CD4-positive, alpha-beta T cell treated with Interleukin-15 for 4 hours (primary cell): ENCODE measurements around the gene PLA2G10.
"Not testable (repeated sequence)": the region's sequence is repeated elsewhere in the genome, so short reads cannot be mapped to it uniquely, and the experiment has no call there.

Experiments used
- DNase-seq: peaks from one replicate; pipeline ENCODE4 v3.0.0-alpha.2; 2020; ENCODE audit warnings: low spot score

Gene PLA2G10

DNA sequence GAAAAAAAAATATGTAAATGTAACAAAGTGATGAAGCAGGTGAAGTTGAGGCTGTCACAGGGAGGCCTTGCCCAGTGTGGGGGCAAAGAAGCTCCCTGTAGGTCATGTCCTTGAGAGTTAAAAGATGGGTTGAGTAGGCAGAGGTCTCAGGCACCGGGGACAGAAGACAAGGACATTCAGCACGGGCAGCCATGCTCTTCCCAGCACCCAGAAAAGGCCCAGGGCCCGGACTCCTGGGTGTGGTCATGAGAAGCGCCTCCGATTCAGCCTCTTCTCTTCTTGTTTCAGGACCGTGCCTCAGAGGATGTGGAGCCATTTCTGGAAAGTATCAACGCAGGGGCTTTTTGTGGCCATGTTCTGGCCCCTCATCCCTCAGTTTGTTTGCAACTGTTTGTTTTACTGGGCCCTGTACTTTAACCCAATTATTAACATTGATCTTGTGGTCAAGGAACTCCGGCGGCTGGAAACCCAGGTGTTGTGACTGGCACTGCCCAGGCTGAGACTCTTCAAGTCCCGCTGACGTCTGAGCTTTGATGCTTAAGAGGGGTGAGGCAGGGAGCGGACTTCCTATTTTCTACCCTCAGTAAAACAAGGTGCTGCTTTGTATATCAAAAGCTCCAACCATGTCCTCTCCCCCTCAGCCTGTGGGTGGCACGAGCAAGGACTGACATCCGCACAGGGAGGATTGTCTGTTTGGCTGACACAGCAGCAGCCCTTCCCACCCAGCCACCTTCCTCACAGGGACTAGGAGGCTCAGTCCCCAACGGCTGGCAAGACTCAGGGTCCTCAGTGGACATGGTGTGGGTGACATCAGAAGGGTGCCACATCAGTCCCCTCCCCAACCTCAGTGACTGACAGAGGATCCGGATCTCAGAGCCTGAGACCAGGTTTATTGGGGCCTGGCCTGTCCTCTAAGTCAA lies 26.5 kb downstream of the PLA2G10 start:
- no peak for DNase-seq

DNA sequence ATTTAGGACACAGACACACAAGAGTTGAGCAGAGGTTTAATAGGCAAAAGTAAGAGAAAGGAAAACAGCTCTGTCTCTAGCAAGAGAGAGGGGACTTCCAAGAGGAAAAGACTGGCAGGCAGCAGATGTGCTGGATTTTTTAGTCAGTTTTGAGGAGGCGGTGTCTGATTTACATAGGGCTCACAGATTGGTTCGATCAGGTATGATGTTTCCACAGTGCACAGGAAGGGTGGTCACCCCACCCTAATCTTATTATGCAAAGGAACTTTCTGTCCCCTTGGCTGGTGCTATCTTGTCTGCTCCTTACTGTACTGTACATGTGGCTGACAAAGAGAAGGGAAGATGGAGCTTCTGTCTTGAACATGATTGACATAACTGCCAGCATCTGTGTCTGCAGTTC lies 36.0 kb downstream of the PLA2G10 start:
- DNase-seq, result no peak

DNA sequence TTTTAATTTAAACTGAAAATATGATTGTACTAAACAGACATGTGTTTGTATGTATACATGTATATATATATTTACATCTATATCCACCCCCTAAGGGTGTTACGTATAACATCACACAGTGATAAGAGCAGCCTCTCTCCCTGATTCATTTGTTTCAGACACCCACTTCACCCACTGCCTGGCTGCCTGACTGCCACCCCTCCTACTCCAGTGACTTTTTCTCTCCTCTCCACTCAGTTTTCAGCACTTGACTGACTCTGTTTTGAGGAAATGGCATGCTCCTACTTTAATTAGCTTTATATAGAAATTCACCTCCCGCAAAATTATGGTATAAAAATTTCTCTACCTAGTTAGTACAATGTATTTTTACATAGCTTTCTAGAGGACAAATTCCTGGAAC lies 41.4 kb downstream of the PLA2G10 start:
- DNase-seq, result no peak

DNA sequence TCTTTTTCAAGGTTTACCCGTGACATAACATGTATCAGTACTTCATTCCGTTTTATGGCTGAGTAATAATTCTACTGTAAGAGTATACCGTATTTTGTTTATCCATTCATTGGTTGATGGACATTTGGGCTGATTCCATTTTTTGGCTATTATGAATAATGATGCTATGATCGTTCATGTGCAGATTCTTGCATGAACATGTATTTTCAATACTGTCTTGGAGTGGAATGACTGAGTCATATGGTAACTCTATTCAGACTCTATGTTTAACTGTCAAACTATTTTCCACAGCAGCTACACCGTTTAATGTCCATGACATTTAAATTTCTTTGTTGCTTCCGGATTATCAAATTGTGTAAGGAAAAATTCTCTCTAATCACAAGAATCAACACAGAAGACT lies 43.5 kb downstream of the PLA2G10 start:
- no peak for DNase-seq

DNA sequence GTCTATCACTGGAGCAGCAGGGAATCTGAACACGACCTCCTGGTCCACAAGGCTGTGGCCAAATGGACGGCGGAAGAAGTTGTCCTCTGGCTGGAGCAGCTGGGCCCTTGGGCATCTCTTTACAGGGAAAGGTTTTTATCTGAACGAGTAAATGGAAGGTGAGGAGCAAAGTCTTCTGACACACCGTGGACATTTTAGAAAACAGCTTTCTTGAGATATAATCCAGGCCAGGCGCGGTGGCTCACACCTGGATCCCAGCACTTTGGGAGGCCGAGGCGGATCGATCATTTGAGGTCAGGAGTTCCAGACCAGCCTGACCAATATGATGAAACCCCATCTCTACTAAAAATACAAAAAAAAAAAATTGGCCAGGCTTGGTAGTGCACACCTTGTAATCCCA lies 44.3 kb downstream of the PLA2G10 start:
- no peak for DNase-seq

DNA sequence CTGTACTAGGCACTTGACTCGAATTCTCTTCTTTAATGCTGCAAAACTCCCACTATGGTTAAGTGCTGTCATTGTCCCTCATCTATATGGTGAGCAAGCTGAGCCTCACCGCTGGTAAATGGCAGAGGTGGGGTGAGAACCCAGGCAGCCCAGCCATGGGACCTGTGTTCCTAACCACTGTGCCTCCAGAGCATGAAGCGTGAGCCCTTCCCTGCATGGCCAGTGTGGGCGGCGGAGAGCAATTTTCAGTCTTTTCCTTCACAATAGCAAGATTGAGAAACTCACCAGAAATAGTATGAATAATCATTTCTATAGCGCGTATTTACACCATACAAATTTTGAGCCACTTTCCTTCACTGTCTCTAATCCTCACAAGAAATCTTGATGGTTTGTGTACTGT lies 52.2 kb downstream of the PLA2G10 start:
- no peak for DNase-seq

DNA sequence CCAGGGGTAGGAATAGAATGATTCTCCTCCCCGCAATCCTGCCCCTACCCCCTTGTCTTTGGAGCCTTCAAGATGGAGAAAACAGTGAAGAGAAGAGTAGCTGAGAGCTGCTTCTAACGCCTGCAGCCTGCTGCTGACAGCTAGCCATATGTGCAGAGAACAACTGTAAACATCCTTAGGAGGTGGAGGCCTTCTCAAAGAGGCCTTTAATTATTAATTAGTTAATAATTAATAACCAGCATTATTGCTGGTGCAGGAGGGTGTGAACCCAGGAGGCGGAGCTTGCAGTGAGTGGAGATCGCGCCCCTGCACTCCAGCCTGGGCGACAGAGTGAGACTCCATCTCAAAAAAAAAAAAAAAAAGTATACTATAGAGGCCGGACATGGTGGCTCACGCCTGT lies 52.9 kb downstream of the PLA2G10 start:
- DNase-seq, result no peak

DNA sequence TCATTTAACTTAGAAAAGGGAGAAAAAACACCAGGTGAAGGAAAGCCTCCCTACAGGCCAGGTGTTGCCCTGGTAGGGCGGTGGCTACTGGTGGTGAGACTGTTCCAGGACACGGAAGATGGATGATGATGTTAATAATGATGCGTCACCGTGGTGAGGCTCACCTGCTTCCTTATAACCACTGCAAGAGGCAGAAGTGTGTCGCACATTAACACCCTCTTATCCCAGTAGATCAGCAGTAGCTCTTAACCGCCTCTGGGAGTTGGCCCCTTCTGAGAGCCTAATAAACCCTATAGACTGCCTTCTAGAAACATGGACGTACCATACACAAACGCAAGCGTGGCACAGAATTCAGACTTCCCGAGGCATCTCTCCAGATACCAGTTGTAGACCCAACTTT lies 53.6 kb downstream of the PLA2G10 start:
- no peak for DNase-seq

DNA sequence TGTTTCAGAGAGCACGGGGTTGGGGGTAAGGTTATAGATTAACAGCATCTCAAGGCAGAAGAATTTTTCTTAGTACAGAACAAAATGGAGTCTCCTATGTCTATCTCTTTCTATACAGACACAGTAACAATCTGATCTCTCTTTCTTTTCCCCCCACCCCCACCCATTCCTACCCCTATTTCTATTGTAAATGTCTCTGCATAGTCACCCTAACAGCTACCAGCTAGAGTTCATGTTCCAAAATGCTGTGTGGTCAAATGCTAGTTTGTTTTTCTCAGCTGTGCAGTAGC lies 57.2 kb downstream of the PLA2G10 start:
- DNase-seq, result not testable (repeated sequence)

DNA sequence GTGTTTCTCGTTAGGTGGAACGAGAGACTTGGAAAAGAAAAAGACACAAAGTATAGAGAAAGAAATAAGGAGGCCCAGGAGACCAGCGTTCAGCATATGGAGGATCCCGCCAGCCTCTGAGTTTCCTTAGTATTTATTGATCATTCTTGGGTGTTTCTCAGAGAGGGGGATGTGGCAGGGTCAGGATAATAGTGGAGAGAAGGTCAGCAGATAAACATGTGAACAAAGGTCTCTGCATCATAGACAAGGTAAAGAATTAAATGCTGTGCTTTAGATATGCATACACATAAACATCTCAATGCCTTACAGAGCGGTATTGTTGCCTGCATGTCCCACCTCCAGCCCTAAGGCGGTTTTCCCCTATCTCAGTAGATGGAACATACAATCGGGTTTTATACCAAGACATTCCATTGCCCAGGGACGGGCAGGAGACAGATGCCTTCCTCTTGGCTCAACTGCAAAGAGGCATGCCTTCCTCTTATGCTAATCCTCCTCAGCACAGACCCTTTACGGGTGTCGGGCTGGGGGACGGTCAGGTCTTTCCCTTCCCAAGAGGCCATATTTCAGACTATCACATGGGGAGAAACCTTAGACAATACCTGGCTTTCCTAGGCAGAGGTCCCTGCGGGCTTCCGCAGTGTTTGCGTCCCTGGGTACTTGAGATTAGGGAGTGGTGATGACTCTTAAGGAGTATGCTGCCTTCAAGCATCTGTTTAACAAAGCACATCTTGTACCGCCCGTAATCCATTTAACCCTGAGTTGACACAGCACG lies 57.7 kb downstream of the PLA2G10 start:
- not testable (repeated sequence) for DNase-seq

DNA sequence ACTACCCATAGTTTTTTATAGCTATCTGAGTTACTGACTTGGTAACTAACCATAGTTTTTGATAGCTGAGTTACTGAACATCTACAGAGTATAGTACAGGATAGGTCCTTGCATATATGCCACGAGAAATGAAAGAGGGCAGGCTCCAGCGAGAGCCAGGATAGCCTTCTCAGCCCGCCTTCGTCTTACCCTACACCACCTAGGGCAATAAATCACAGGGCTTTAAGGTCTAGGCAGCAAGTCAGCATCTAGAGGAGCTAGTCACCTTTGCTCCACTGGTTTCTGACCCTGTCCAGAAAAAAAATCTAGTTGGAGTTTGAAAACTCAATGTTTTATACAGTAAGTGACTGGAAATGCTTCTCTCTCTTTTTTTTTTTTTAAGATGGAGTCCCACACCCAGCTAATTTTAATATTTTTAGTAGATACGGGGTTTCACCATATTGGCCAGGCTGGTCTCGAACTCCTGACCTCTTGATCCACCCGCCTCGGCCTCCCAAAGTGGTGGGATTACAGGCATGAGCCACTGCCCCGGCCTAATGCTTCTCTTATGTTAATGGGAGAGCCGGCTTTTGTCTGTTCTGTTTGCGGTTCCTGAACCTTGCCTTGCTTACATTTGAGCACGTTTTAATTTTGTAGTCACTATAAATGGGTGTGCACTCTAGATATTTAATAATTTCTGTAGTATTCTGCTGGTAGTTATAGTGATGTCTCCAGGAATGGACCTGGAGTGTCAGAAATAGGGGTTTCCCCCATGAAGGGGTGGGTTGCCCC lies 58.5 kb downstream of the PLA2G10 start:
- DNase-seq, result no peak

DNA sequence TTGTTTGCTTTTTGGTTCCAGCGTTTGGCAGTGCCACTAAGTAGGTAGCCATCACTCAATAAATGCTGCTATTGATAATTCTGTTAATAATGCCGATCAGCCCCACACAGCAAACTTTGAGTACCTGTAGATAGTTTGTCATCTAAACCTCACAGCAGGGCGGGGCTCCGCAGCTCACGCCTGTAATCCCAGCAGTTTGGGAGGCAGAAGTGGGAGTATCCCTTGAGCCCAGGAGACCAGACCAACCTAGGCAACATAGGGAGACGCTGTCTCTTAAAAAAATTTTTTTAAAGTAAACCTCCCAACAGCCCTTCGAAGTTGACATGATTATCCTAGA lies 59.8 kb downstream of the PLA2G10 start:
- no peak for DNase-seq

DNA sequence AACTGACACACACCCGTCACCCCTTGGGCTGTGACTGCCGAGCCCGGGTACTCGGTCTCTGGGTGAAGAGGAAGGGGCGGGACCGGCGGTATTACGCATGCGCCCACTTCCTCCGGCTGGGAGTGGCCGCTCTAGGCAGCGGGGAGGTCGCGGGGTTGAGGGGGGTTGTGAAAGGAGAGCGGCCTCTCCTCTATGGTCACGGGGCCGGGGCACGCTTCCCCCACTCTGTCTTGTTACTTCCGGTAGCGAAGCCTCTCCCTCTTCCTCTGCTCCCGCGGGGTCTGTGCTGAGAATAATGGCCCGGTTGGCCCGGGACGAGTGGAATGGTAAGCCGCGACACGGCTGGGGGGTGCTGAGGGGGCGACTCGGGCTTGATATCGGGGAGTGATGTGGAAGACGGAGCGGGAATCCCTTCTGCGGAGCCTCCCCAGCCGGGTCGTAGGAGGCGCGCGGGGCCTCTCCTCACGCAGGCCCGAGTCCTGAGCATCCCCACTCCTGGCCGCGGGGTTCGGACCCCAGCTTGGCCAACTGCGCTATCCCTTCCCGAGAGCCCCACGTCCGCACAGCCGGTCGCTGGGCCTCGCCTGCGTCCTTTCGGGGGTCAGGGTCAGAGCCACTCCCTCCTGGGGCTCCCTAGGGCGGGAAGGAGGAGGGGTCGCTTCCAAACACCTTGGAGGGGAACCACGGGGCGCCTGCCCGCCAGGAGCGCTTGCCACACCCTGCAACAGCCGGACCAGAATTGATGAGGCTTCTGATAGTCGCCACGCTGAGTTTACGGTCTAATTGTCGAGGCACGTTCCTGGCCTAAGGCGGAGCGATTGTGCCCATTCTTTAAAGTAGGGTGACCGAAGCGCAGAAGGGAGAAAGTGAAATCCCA lies 61.2 kb downstream of the PLA2G10 start, which contains the start of gene BFAR:
Gene BFAR, plus strand, starts transcription at position 259 of the 877 bp plus-strand sequence. CDS start 11,396 bp downstream, outside the sequence.
- DNase-seq, result peak; percentile 99

DNA sequence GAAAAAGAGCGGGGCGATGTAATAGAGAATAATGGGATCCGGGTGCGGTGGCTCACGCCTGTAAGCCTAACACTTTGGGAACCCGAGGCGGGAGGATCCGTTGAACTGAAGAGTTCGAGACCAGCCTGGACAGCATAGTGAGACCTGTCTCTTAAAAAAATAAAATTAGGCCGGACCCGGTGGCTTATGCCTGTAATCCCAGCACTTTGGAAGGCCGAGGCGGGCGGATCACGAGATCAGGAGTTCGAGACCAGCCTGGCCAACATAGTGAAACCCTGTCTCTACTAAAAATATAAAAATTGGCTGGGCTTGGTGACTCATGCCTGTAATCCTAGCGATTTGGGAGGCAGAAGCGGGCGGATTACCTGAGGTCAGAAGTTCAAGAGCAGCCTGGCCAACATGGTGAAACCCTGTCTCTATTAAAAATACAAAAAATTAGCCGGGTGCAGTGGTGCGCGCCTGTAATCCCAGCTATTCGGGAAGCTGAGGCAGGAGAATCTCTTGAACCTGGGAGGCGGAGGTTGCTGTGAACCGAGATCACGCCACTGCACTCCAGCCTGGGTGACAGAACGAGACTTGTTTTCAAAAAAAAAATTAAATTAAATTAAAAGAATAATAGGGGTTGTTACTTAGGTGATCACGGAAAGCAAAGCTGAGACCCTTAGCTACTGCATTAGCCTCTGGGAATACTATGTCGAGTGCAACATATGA lies 63.3 kb downstream of the PLA2G10 start:
- not testable (repeated sequence) for DNase-seq

DNA sequence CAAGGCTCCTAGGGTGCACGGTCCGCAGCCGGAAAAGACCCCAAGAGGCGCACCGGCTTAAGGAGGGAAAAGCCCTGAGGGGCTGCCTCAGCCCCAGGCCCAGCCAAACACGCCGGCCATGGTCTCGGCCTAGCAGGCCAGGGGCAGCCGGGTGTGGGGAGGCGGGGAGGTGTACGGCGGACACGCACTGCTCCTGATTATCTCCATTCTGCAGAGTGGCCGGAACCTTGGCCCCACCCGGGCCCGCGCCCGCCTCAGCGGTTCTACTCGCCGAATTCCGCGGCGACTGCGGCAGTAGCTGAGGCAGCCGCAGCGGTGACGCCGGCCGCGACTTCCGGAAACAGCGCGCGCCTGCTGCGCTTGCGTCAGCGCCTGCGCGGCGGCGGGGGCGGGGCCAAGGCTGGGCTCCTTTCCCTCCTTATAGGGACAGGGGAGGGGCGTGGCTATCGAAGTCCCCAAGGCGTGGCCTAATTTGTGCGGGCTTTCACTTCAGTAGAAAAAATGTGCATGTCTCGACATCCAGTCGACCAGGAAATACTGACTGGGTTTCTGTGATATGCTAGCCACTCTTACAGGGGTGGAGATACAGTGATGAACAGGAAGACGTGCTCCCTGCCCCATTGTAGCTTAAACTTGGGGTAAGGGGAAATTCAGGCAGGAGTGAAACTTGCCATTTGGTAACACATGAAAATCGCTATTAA lies 64.0 kb downstream of the PLA2G10 start, which contains the start of gene PARN:
Gene PARN, minus strand, starts transcription at position 342 of the 701 bp plus-strand sequence. Its CDS starts 135 bp downstream, at position 207.
- peak; percentile 97 for DNase-seq

DNA sequence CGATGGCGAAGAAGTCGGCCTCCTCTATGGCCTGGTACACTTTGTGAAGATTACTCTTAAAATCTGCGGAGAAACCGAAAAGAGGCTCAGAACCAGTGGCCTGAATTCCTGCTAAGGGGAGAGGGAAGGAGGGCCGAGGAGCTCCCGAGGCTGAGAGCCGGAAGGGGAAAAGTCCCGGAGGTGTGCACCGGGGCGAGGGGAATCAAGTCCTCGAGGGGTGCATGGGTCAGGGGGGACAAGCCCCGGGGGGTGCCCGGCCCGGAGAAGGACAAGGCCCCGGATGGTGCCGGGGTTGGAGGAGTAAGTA lies 64.5 kb downstream of the PLA2G10 start:
- peak; percentile 5 for DNase-seq

DNA sequence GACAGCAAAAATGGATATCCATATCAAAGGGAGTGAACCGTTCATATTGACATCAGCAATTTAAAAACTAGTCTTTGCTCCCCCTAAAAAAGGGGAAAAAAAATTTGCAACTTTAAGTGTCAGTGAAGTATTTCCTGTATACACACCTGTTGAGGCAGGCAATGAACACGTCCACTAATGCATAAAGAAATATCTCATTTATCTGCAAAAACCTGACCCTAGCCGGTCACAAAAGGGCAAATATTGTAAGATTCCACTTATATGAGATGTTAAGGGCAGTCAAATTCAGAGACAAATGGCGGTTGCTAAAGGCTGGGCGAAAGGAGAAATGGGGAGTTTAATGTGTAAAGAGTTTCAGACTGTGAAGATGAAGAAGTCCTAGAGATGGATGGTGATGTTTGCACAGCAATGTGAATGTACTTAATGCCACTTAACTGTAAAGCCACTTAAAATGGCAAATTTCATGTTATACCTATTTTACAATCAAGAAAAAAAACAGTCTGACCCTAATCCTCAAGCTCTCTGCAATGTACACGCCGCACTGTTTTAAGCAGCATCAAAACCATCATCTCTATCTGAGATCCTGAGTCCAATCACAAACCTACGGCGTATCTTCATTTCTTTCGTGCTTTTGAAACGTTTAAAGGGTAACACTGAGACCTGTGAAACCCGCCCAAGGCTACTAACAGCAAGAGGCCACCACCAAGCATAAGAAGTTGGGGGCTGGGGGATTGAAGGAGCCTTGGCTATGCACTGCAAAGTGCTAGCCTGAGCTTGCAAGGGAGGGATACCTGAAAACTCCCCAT lies 65.1 kb downstream of the PLA2G10 start:
- DNase-seq, result no peak

DNA sequence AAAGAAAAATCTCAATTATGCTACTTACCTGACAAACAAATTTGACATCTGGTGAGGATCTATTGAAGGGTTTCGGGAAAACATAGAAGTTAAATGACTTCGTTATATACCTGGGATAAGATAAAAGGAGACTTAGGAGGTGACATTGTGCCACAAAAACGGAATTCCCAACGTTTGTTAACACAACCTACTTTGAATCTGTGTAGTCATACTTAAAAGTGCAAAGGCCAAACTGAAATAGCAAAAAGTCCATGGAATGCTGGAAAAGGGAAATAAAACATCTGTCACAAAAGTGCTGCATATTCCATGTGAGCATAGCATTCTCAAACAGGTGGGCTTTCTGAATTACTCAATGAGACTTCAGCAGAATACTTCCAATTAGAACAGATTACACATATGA lies 67.0 kb downstream of the PLA2G10 start:
- no peak for DNase-seq
